GM21825 (cell line): ENCODE data around the gene FBXL13.
"Not testable (repeated sequence)": the region's sequence is repeated elsewhere in the genome, so short reads cannot be mapped to it uniquely, and the experiment has no call there.

Experiments
- ATAC-seq: cut with Tn5 transposase; IDR thresholded peaks from one replicate; pipeline ENCODE4 v1.9.1; 2021; ENCODE audit warnings: mild to moderate bottlenecking, moderate library complexity; ENCODE audit not compliant: unreplicated experiment

Gene FBXL13

GRCh38 chr7:102942868-102943267, 131.7 kb downstream of the FBXL13 start:
- ATAC-seq: no peak

DNA sequence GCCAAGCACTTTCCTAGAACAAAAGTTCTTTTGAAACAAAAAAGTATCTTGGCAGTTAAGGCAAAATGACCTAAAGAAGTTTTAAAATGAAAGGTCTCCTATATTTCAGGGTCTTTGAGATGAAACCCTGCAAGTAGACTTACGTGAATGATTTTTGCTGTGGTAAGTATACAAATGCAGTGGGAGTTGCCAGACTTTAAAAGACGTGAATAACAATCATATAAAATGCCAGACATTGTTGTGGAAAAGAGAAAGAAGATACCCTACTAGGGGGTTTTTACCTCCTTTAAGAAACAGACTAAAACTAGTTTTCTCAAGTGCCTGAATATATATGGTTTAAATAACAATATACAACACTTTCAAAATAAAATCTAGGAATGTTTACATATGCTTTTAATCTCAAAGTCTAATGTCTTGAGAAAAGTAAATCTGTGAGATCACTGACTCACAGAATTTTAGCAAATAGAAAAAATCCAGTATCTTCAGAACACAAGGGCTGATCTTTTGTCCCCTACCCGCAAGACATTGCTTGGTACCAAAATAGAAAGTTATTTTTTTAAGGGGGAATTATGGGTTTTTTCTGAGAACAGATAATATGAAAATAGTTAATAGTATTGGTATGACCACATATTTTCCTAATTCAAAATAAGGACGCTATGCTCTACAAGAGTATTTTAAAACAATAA, 132.3 kb downstream of the FBXL13 start:
- ATAC-seq: no peak

DNA sequence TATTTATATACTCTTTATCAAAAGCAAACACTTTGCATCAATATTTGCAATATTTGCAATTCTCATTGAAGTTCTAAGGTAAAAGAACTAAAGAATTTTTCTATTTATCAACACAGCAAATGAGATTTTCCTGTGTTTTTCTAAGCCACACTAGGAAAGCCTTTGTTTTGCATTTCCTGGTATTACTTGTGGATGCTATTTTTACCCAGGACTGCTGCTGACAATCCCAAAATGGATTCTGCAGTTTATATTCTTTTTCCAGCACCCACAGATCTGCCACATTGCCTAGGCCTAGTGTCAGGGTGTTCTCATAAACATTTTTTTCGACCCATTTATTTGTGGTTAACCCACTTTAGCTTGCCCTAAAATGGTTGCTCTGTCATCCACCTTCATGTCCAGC, 135.9 kb downstream of the FBXL13 start:
- no peak for ATAC-seq

- ATAC-seq: no peak
These were observed 139.0 kb downstream of the FBXL13 start for GRCh38 chr7:102935450-102936115.

GRCh38 chr7:102934701-102935100, 139.9 kb downstream of the FBXL13 start:
- no peak for ATAC-seq

DNA sequence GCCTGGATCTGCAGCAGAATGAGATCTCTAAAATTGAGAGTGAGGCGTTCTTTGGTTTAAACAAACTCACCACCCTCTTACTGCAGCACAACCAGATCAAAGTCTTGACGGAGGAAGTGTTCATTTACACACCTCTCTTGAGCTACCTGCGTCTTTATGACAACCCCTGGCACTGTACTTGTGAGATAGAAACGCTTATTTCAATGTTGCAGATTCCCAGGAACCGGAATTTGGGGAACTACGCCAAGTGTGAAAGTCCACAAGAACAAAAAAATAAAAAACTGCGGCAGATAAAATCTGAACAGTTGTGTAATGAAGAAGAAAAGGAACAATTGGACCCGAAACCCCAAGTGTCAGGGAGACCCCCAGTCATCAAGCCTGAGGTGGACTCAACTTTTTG, 140.4 kb downstream of the FBXL13 start:
- no peak for ATAC-seq

- no peak for ATAC-seq
These were observed 140.8 kb downstream of the FBXL13 start for GRCh38 chr7:102933763-102934162.

GRCh38 chr7:102931757-102932156, 142.8 kb downstream of the FBXL13 start:
- ATAC-seq: no peak

- no peak for ATAC-seq
These were observed 147.2 kb downstream of the FBXL13 start for GRCh38 chr7:102927312-102927933.

GRCh38 chr7:102926783-102927140, 147.8 kb downstream of the FBXL13 start:
- ATAC-seq: no peak

DNA sequence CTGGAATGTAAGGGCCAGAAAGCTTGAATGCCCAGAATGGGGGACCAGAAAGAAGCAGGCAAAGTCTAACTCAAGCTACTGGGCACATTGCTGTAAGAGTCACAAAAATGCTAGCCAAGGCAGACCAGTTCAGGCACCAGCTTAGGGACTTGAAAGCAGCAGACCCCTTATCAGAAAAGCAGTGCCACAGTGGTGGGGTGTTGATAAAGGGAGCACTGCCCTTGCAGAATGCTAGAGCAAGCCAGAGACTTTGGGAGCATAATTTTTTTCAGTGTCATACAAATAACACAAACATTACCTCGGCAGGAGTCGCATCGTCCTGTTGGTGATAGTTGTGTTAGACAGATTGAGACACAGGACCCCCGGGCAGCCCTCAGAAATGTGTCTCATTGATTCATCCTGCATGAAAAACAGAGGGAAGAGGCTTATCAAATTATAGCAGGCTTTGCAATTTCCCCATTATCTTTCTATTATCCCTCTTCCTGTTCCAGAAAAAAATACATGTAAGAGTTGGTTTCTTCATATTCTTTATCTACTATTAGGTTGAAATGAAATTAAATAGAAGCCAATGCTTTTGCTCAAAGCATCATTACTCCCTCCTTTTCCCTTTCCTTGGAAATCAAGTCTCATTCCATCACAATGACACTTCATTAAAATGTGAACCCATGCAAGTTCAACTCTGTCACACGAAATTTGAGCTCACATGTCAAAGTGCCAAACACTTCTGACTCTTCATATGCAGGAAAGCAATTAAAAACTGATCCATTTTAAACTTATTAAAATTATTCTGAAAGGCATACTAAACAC, 148.4 kb downstream of the FBXL13 start:
- no peak for ATAC-seq

- ATAC-seq: no peak
These were observed 155.8 kb downstream of the FBXL13 start for GRCh38 chr7:102918845-102919244.

DNA sequence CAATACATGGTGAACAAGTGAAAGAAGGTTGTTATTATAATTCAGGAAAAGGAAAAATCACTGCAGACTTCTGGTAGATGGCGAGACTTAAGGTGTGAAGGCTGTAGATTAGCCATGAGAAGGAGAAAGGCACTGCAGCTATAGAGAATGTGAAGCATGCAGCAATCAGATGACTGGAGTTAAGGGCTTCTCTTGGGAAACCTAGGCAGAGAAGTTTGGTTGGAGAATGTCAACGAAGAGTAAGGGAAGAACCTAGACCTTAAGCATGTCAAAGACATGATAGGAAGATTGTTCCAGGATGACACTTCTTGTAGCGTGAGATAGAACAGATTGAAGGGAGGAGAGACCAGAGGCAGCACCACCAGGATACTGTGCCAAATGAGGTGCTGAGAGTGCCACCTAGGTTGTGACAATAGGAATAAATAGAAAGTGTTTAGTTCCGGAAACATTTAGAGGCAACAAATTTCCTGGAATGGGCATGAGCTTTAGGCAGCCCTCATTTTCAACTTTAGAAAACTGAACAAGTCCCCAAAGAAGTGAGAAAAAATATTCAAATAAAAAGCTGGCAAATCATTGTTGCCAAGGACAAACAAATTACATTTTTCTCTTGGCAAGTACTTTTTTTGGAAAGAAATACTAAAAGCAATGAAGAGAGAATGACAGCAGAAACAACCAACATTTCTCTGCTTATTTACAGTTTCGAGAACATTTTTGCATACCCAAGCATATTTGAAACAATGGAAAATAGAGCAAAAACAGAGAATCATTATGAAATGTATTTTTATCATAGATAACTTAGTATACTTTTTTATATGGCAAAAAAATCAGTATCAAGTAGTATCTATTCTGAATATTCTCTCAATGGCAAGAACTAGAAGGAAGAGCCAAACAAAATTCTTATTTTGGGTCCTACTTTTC, 156.9 kb downstream of the FBXL13 start:
- ATAC-seq: no peak

GRCh38 chr7:102916881-102917280, 157.7 kb downstream of the FBXL13 start:
- ATAC-seq: no peak

GRCh38 chr7:102916426-102916825, 158.2 kb downstream of the FBXL13 start:
- ATAC-seq: no peak

DNA sequence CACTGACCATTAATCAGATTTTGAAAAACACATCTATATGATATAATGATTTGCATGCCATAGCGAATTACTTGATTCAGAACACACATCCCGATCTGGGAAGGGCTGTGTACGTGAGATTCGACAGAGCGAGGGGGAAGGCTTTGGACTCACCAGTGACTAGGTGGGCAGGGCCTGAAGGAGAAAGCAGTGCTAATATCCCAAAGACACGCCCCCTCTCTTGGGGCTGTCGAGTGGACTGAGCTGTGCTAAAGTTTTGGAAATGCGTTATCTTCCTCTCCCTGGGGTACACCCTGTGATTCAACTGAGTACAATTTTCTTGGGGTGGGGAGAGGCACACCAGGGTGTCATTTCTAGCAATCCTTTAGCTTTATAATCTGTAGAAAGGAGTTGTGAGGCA, 160.0 kb downstream of the FBXL13 start:
- ATAC-seq: no peak

- ATAC-seq: no peak
These were observed 160.8 kb downstream of the FBXL13 start for GRCh38 chr7:102913826-102914225.

DNA sequence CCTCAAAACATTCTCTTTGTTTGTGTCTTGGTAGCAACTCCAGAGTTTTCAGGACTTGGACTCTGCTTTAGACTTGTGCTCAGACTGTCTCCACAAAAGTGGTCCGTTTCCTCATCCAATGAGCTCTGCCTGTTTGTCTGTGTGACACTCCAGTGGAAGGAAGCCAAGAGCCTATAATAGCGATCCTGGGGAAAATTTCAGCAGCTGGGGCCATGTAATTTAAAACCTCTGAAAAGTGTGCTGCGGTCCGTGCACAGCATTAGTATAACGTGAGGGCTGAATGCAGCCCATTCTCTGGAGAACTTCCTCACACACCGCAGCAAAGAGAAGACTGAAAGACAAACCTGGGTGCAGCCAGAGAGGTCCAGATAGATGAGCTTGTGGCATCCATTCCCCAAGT, 161.9 kb downstream of the FBXL13 start, which contains the start of gene LRRC17:
LRRC17 (plus strand) TSS at position 259 of the 400 bp plus-strand sequence. CDS start 20,914 bp downstream, outside the sequence.
- no peak for ATAC-seq

DNA sequence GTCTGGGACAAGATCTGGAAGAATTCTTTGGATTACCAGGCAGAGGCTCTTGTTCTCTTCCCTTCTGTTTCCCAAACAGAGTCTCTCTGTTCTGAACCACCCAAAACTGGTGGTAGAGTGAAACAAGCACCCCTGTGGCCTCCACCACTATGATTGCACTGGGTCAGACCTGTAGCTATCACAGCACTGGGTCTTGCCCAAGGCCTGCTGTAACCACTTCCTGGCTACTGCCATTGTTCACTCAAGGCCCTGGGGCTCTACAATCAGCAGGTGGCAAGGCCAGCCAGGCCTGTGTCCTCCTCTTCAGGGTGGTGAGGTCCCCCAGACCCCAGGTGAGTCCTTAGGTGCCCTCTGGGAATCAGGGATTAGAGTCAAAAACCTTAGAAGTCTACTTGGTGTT, 165.9 kb downstream of the FBXL13 start:
- ATAC-seq: no peak

DNA sequence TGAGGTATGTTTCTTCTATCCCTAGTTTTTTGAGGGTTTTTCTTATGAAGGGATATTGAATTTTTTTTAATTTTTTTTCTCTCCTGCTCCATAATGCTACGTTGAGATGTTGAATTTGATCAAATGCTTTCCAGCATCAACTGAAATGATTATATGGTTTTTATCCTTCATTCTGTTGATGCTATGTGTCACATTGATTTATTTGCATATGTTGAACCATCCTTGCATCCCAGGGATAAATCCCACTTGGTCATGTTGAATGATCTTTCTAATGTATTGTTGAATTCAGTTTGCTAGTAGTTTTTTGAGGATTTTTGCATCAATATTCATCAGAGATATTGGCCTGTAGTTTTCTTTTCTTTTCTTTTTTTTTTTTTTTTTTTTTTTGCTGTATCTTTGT, 171.0 kb downstream of the FBXL13 start:
- ATAC-seq: not testable (repeated sequence)
